HepG2 (cell line): ENCODE results near the gene ACSF3. TPM values are rescaled to one million over a fixed set of nuclear protein-coding genes. Genes with fewer than 3 reads are reported as not detected.

Experiments used
- BCL6 ChIP-seq: IDR thresholded peaks from 2 replicates; pipeline ENCODE4 v1.6.1; 2016; ENCODE audit warnings: missing genetic modification reagents, missing compliant biosample characterization
- E2F2 ChIP-seq: sonication (generic); formaldehyde crosslinking; IDR thresholded peaks from 2 replicates; pipeline ENCODE4 v1.4.0; 2020; ENCODE audit warnings: missing genetic modification reagents, borderline replicate concordance
- EP300 ChIP-seq, 3 experiments: sonication (generic) in 1 of 3; formaldehyde crosslinking in 1 of 3; IDR thresholded peaks; 2 replicates each; pipeline versions ENCODE4 v1.5.1 to v1.6.1; 2011 to 2020; ENCODE audit warnings: low read depth in 2 of 3, low read length in 2 of 3, borderline replicate concordance in 1 of 3, improper control_type of control experiment in 1 of 3, mild to moderate bottlenecking in 1 of 3, missing genetic modification reagents in 1 of 3, moderate library complexity in 1 of 3
- HCFC1 ChIP-seq: fragments of 150-350 bp; IDR thresholded peaks from 2 replicates; pipeline ENCODE4 v1.6.1; 2014; ENCODE audit warnings: low read depth, low read length
- HOXA3 ChIP-seq: sonication (generic); formaldehyde crosslinking; IDR thresholded peaks from 2 replicates; pipeline ENCODE4 v1.5.0; 2020; ENCODE audit warnings: missing genetic modification reagents
- TAF1 ChIP-seq: sonication (generic); formaldehyde crosslinking; IDR thresholded peaks from 2 replicates; pipeline ENCODE4 v1.4.0; 2020; ENCODE audit warnings: missing genetic modification reagents
- TBX2 ChIP-seq: sonication (generic); formaldehyde crosslinking; IDR thresholded peaks from 2 replicates; pipeline ENCODE4 v1.5.0; 2020; ENCODE audit warnings: missing genetic modification reagents, mild to moderate bottlenecking, borderline replicate concordance
- ZFP36 ChIP-seq: fragments of 150-350 bp; IDR thresholded peaks from 2 replicates; pipeline ENCODE4 v1.6.1; 2018; ENCODE audit warnings: borderline replicate concordance, low read length, low read depth; ENCODE audit not compliant: partially characterized antibody
- ZFP90 ChIP-seq: sonication (generic); formaldehyde crosslinking; IDR thresholded peaks from 2 replicates; pipeline ENCODE4 v1.8.0; 2022; ENCODE audit warnings: missing genetic modification reagents, mild to moderate bottlenecking, inconsistent platforms, borderline replicate concordance
- ZNF12 ChIP-seq: sonication (generic); formaldehyde crosslinking; IDR thresholded peaks from 2 replicates; pipeline ENCODE4 v1.5.0; 2020; ENCODE audit warnings: missing genetic modification reagents
- ZNF24 ChIP-seq: fragments of 450-650 bp; IDR thresholded peaks from 2 replicates; pipeline ENCODE4 v1.6.1; 2017; ENCODE audit warnings: antibody characterized with exemption, mild to moderate bottlenecking
- ZNF451 ChIP-seq: sonication (generic); formaldehyde crosslinking; IDR thresholded peaks from 2 replicates; pipeline ENCODE4 v1.5.0; 2020; ENCODE audit warnings: mild to moderate bottlenecking, missing genetic modification reagents
- ZNF740 ChIP-seq: sonication (generic); formaldehyde crosslinking; IDR thresholded peaks from 2 replicates; pipeline ENCODE4 v1.4.0; 2020; ENCODE audit warnings: missing genetic modification reagents
- ZNF768 ChIP-seq: sonication (generic); formaldehyde crosslinking; IDR thresholded peaks from 2 replicates; pipeline ENCODE4 v1.4.0; 2020; ENCODE audit warnings: missing genetic modification reagents
- polyA plus RNA-seq, 8 experiments: library from polyadenylated mRNA; depleted of rRNA in 3 of 8; stranded (reverse) in 7 of 8; unstranded in 1 of 8; fragments of >200 nt; fragmentation: Illumina TruSeq in 4 of 8; extraction: Trizol in 4 of 8; gene quantifications; 2 replicates each; pipeline versions ENCODE4 v1.2.1 to v1.2.3, GENCODE V29; 2011 to 2016; ENCODE audit warnings: low read depth in 4 of 8, missing spikeins in 1 of 8, mixed read lengths in 1 of 8; ENCODE audit not compliant: insufficient read depth in 1 of 8
- total RNA-seq, 5 experiments: library from RNA; depleted of rRNA; stranded (reverse); fragments of >200 nt; fragmentation: Illumina TruSeq; extraction: Trizol; gene quantifications; 2 replicates each; pipeline ENCODE4 v1.2.3, GENCODE V29; 2016; ENCODE audit warnings: low read depth in 1 of 5
- TF ChIP-seq, protein P1 (sequence below): sonication (generic); formaldehyde crosslinking; IDR thresholded peaks from 2 replicates; pipeline ENCODE4 v1.4.0; 2020; ENCODE audit warnings: missing genetic modification reagents, borderline replicate concordance
- TF ChIP-seq, protein P2 (sequence below): sonication (generic); formaldehyde crosslinking; IDR thresholded peaks from 2 replicates; pipeline ENCODE4 v1.8.0; 2022; ENCODE audit warnings: mild to moderate bottlenecking, missing genetic modification reagents; ENCODE audit not compliant: insufficient replicate concordance
- TF ChIP-seq, protein P3 (sequence below): sonication (generic); formaldehyde crosslinking; IDR thresholded peaks from 2 replicates; pipeline ENCODE4 v1.4.0; 2020; ENCODE audit warnings: low read depth, mild to moderate bottlenecking, missing genetic modification reagents
- TF ChIP-seq, protein P4 (sequence below): sonication (generic); formaldehyde crosslinking; conservative IDR thresholded peaks from 2 replicates; pipeline ENCODE4 v1.4.0; 2020; ENCODE audit warnings: missing genetic modification reagents

ACSF3 gene
- total and polyA plus RNA-seq, 2 of the 13 experiments (the other 11 are each of a cell fraction or from before 2014, with no cell fraction given) = 14.9 to 30.6 TPM

DNA sequence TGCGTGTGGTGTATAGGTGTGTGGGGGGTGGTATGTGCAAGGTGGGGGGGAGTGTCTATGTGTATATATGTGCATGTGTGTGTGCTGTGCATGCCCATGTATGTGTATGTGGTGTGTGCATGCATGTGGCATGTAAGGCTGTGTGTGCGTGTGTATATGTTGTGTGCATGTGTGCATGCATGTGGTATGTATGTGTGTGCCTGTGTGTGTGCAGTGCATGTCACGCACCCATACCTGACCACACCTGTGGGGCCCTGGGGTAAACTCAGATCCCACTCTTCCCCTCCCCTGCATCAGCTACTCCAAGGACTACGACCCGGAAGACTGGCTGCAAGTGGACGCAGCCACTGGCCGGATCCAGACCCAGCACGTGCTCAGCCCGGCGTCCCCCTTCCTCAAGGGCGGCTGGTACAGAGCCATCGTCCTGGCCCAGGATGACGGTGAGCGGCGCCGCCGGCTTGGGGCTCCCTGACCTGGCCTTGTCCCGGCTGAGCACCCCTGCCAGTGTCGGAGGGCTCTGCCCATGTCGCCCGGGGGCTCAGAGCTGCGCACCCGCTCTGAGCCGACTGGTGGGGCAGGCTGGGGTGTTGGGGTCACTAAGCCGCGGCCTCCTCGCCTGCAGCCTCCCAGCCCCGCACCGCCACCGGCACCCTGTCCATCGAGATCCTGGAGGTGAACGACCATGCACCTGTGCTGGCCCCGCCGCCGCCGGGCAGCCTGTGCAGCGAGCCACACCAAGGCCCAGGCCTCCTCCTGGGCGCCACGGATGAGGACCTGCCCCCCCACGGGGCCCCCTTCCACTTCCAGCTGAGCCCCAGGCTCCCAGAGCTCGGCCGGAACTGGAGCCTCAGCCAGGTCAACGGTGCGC lies 97.6 kb downstream of the ACSF3 start (continued):
- TF ChIP-seq, protein P1, sequence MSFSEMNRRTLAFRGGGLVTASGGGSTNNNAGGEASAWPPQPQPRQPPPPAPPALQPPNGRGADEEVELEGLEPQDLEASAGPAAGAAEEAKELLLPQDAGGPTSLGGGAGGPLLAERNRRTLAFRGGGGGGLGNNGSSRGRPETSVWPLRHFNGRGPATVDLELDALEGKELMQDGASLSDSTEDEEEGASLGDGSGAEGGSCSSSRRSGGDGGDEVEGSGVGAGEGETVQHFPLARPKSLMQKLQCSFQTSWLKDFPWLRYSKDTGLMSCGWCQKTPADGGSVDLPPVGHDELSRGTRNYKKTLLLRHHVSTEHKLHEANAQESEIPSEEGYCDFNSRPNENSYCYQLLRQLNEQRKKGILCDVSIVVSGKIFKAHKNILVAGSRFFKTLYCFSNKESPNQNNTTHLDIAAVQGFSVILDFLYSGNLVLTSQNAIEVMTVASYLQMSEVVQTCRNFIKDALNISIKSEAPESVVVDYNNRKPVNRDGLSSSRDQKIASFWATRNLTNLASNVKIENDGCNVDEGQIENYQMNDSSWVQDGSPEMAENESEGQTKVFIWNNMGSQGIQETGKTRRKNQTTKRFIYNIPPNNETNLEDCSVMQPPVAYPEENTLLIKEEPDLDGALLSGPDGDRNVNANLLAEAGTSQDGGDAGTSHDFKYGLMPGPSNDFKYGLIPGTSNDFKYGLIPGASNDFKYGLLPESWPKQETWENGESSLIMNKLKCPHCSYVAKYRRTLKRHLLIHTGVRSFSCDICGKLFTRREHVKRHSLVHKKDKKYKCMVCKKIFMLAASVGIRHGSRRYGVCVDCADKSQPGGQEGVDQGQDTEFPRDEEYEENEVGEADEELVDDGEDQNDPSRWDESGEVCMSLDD (CRISPR knock-in tag) = 0 out of 2 replicates have a peak, but pooled peaks have one; percentile 31
- TF ChIP-seq, protein P2, sequence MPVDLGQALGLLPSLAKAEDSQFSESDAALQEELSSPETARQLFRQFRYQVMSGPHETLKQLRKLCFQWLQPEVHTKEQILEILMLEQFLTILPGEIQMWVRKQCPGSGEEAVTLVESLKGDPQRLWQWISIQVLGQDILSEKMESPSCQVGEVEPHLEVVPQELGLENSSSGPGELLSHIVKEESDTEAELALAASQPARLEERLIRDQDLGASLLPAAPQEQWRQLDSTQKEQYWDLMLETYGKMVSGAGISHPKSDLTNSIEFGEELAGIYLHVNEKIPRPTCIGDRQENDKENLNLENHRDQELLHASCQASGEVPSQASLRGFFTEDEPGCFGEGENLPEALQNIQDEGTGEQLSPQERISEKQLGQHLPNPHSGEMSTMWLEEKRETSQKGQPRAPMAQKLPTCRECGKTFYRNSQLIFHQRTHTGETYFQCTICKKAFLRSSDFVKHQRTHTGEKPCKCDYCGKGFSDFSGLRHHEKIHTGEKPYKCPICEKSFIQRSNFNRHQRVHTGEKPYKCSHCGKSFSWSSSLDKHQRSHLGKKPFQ = no peak
- TF ChIP-seq BCL6 (CRISPR knock-in tag) = no peak
- TF ChIP-seq ZFP90 (CRISPR knock-in tag) = 0 out of 2 replicates have a peak, but pooled peaks have one; percentile 14
- no peak for TF ChIP-seq ZNF24
- TF ChIP-seq TBX2 (CRISPR knock-in tag) = no peak
- TF ChIP-seq, protein P3, sequence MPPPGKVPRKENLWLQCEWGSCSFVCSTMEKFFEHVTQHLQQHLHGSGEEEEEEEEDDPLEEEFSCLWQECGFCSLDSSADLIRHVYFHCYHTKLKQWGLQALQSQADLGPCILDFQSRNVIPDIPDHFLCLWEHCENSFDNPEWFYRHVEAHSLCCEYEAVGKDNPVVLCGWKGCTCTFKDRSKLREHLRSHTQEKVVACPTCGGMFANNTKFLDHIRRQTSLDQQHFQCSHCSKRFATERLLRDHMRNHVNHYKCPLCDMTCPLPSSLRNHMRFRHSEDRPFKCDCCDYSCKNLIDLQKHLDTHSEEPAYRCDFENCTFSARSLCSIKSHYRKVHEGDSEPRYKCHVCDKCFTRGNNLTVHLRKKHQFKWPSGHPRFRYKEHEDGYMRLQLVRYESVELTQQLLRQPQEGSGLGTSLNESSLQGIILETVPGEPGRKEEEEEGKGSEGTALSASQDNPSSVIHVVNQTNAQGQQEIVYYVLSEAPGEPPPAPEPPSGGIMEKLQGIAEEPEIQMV (CRISPR knock-in tag) = peak; percentile 70; the same call in 1 of the 2 replicates
- TF ChIP-seq EP300 (IDR thresholded peaks at IDR 0.05; ENCODE audit: low read depth in 2 of 2, low read length in 2 of 2) = no peak
- no peak for TF ChIP-seq EP300 (CRISPR knock-in tag; IDR thresholded peaks at IDR 0.05; ENCODE audit: borderline replicate concordance)
- TF ChIP-seq HCFC1 = no peak
- peak; percentile 78 for TF ChIP-seq HOXA3
- no peak for TF ChIP-seq ZNF768 (CRISPR knock-in tag)
- no peak for TF ChIP-seq ZFP36
- no peak for TF ChIP-seq E2F2 (CRISPR knock-in tag)
- peak; percentile 89; the same call in 1 of the 2 replicates for TF ChIP-seq ZNF451 (CRISPR knock-in tag)
- peak; percentile 29; the same call in 1 of the 2 replicates for TF ChIP-seq TAF1 (CRISPR knock-in tag)
- no peak for TF ChIP-seq ZNF12
- peak; percentile 94 for TF ChIP-seq ZNF740 (CRISPR knock-in tag)
- TF ChIP-seq, protein P4, sequence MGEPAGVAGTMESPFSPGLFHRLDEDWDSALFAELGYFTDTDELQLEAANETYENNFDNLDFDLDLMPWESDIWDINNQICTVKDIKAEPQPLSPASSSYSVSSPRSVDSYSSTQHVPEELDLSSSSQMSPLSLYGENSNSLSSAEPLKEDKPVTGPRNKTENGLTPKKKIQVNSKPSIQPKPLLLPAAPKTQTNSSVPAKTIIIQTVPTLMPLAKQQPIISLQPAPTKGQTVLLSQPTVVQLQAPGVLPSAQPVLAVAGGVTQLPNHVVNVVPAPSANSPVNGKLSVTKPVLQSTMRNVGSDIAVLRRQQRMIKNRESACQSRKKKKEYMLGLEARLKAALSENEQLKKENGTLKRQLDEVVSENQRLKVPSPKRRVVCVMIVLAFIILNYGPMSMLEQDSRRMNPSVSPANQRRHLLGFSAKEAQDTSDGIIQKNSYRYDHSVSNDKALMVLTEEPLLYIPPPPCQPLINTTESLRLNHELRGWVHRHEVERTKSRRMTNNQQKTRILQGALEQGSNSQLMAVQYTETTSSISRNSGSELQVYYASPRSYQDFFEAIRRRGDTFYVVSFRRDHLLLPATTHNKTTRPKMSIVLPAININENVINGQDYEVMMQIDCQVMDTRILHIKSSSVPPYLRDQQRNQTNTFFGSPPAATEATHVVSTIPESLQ = no peak
